SK-N-SH (cell line): ENCODE data around the gene IFI6. TPM values are rescaled to one million over a fixed set of nuclear protein-coding genes. Genes with fewer than 3 reads are reported as not detected.

Source experiments
- CTCF ChIA-PET: fragments of 300-600, 350-600 bp; formaldehyde crosslinking; extraction: SDS; loops from one replicate; lab custom pipeline; 2021; lab: Yijun Ruan, JAX
- POLR2A ChIA-PET: fragments of 350-600 bp; sonication (Branson Sonifier 250); formaldehyde crosslinking; extraction: SDS; loops from one replicate; lab custom pipeline; 2020; ENCODE audit warnings: antibody characterized with exemption, inconsistent platforms; lab: Yijun Ruan, JAX
- DNase-seq: peaks from one replicate; pipeline ENCODE4 v3.0.0; 2012
- H2AFZ ChIP-seq: fragments of 200-600 bp; sonication (generic); 2 replicates; pipeline ENCODE4 v1.8.1; 2016; ENCODE audit warnings: antibody characterized with exemption, mild to moderate bottlenecking, low read depth
- H3F3A ChIP-seq: fragments of 200-600 bp; sonication (generic); replicated peaks from 2 replicates; pipeline ENCODE3; 2016; ENCODE audit warnings: antibody characterized with exemption, mild to moderate bottlenecking; ENCODE audit not compliant: insufficient read depth
- H3K27ac ChIP-seq, 2 experiments: fragments of 200-500 bp in 1 of 2; fragments of 200-600 bp in 1 of 2; sonication (Bioruptor generic) in 1 of 2; sonication (generic), shearing (Covaris generic) in 1 of 2; 2 replicates each; pipeline versions ENCODE4 v1.5.1 to v1.6.1; 2014 to 2016; ENCODE audit warnings: low read depth in 2 of 2, inconsistent platforms in 1 of 2, low read length in 1 of 2, mild to moderate bottlenecking in 1 of 2, mixed read lengths in 1 of 2
- H3K27me3 ChIP-seq: fragments of 200-600 bp; sonication (generic), shearing (Covaris generic); 2 replicates; pipeline ENCODE4 v1.6.1; 2016; ENCODE audit warnings: mixed run types; ENCODE audit not compliant: insufficient read depth
- H3K36me3 ChIP-seq, 2 experiments: fragments of 200-500 bp in 1 of 2; fragments of 200-600 bp in 1 of 2; sonication (Bioruptor generic) in 1 of 2; sonication (generic) in 1 of 2; replicated peaks in 1 of 2; 2 replicates each; pipeline versions ENCODE3 to v1.5.1; 2014 to 2016; ENCODE audit warnings: low read length in 1 of 2, mild to moderate bottlenecking in 1 of 2; ENCODE audit not compliant: insufficient read depth in 2 of 2, control insufficient read depth in 1 of 2
- H3K4me1 ChIP-seq, 2 experiments: fragments of 200-500 bp in 1 of 2; fragments of 200-600 bp in 1 of 2; sonication (Bioruptor generic) in 1 of 2; sonication (generic), shearing (Covaris generic) in 1 of 2; 2 replicates each; pipeline versions ENCODE4 v1.5.1 to v1.6.1; 2014 to 2016; ENCODE audit warnings: low read depth in 1 of 2, low read length in 1 of 2, mixed run types in 1 of 2; ENCODE audit not compliant: insufficient read depth in 2 of 2, control insufficient read depth in 1 of 2
- H3K4me2 ChIP-seq: fragments of 200-600 bp; sonication (generic), shearing (Covaris generic); 2 replicates; pipeline ENCODE4 v1.6.1; 2017; ENCODE audit warnings: mixed run types
- H3K4me3 ChIP-seq, 2 experiments: fragments of 200-500 bp in 1 of 2; fragments of 200-600 bp in 1 of 2; sonication (Bioruptor generic) in 1 of 2; sonication (generic), shearing (Covaris generic) in 1 of 2; 2 replicates each; pipeline versions ENCODE4 v1.5.1 to v1.8.1; 2014 to 2016; ENCODE audit warnings: low read depth in 2 of 2, inconsistent platforms in 1 of 2, low read length in 1 of 2, mild to moderate bottlenecking in 1 of 2, mixed read lengths in 1 of 2, moderate library complexity in 1 of 2
- H3K79me2 ChIP-seq: fragments of 200-600 bp; sonication (generic); 2 replicates; pipeline ENCODE4 v1.8.1; 2017; ENCODE audit warnings: mild to moderate bottlenecking; ENCODE audit not compliant: insufficient read depth
- H3K9ac ChIP-seq: fragments of 200-600 bp; sonication (generic); 2 replicates; pipeline ENCODE4 v1.6.1; 2017; ENCODE audit warnings: mixed run types
- H3K9me2 ChIP-seq: fragments of 200-600 bp; sonication (generic); 2 replicates; pipeline ENCODE4 v1.6.1; 2017; ENCODE audit warnings: mixed run types
- H3K9me3 ChIP-seq: fragments of 200-600 bp; sonication (generic); 2 replicates; pipeline ENCODE4 v1.6.1; 2017; ENCODE audit warnings: mixed run types, mild to moderate bottlenecking, moderate library complexity
- H4K20me1 ChIP-seq: fragments of 200-600 bp; sonication (generic); 2 replicates; pipeline ENCODE4 v1.6.1; 2017; ENCODE audit warnings: mild to moderate bottlenecking, mixed run types; ENCODE audit not compliant: insufficient read depth
- CTCF ChIP-seq: fragments of 200-600 bp; sonication (generic); IDR thresholded peaks from 2 replicates; pipeline ENCODE4 v1.6.1; 2017; ENCODE audit warnings: antibody characterized with exemption, mild to moderate bottlenecking, moderate library complexity
- EP300 ChIP-seq, 2 experiments: IDR thresholded peaks; 2 replicates each; pipeline versions ENCODE4 v1.4.0 to v1.6.1; 2012; ENCODE audit warnings: borderline replicate concordance in 1 of 2, low read depth in 1 of 2, low read length in 1 of 2
- FOXM1 ChIP-seq: IDR thresholded peaks from 2 replicates; pipeline ENCODE4 v1.4.0; 2012; ENCODE audit warnings: low read depth, mild to moderate bottlenecking
- GABPA ChIP-seq: IDR thresholded peaks from 2 replicates; pipeline ENCODE4 v1.4.0; 2012; ENCODE audit warnings: low read depth, mild to moderate bottlenecking
- GATA2 ChIP-seq: sonication (generic); formaldehyde crosslinking; IDR thresholded peaks from 2 replicates; pipeline ENCODE4 v1.5.0; 2020; ENCODE audit warnings: mild to moderate bottlenecking, missing genetic modification reagents
- IRF3 ChIP-seq: fragments of 150-350 bp; IDR thresholded peaks from 2 replicates; pipeline ENCODE4 v1.6.1; 2016; ENCODE audit warnings: mild to moderate bottlenecking, low read depth, low read length
- PBX3 ChIP-seq: IDR thresholded peaks from 2 replicates; pipeline ENCODE4; 2012
- RAD21 ChIP-seq: IDR thresholded peaks from 2 replicates; pipeline ENCODE4 v1.6.1; 2012; ENCODE audit warnings: mild to moderate bottlenecking, low read length
- REST ChIP-seq: IDR thresholded peaks from 2 replicates; pipeline ENCODE4 v1.6.1; 2012; ENCODE audit warnings: mild to moderate bottlenecking, low read depth, low read length, moderate library complexity
- RFX5 ChIP-seq: IDR thresholded peaks from 2 replicates; pipeline ENCODE4 v1.6.1; 2012; ENCODE audit warnings: mild to moderate bottlenecking, improper control_type of control experiment, low read length
- RXRA ChIP-seq: IDR thresholded peaks from 2 replicates; pipeline ENCODE4 v1.4.0; 2012; ENCODE audit warnings: low read depth, mild to moderate bottlenecking, borderline replicate concordance
- SMC3 ChIP-seq: IDR thresholded peaks from 2 replicates; pipeline ENCODE4 v1.6.1; 2012; ENCODE audit warnings: low read depth, low read length, improper control_type of control experiment
- TCF12 ChIP-seq: IDR thresholded peaks from 2 replicates; pipeline ENCODE4 v1.4.0; 2012
- USF1 ChIP-seq: IDR thresholded peaks from 2 replicates; pipeline ENCODE4 v1.4.0; 2012; ENCODE audit warnings: low read depth, borderline replicate concordance
- USF2 ChIP-seq: fragments of 150-350 bp; IDR thresholded peaks from 2 replicates; pipeline ENCODE4 v1.6.1; 2017; ENCODE audit warnings: antibody characterized with exemption, low read length, low read depth, borderline replicate concordance
- whole genome bisulfite sequencing: methylation state at CpG from one replicate; pipeline ENCODE4 v1.1.6; 2017; ENCODE audit warnings: low lambda C conversion rate; 5-methylcytosine and 5-hydroxymethylcytosine counted together
- polyA plus RNA-seq, 3 experiments: library from polyadenylated mRNA; depleted of rRNA; stranded (reverse); fragments of >200 nt; gene quantifications; 2 replicates each; pipeline ENCODE4 v1.2.3, GENCODE V29; 2012

The IFI6 gene
- polyA plus RNA-seq, 1 of the 3 experiments (the other 2 are of a cell fraction) = 35.6 TPM

- no peaks in the 10 kb centered on the region for H4K20me1 ChIP-seq
- H3K27me3 ChIP-seq = no peaks in the 10 kb centered on the region
- no peaks in the 10 kb centered on the region for H3K4me1 ChIP-seq
- no peaks in the 10 kb centered on the region for H3K9me2 ChIP-seq
- no peak overlapping the region for H3K4me3 ChIP-seq
- H3K9ac ChIP-seq = no peak overlapping the region
- POLR2A ChIA-PET = no interaction called here
- TF ChIP-seq SMC3 = no peak
- no peak for TF ChIP-seq REST
- TF ChIP-seq USF2 = no peak
- no peak for TF ChIP-seq RAD21
- no peak for TF ChIP-seq EP300 (IDR thresholded peaks at IDR 0.05; ENCODE audit: borderline replicate concordance in 1 of 2, low read depth in 1 of 2, low read length in 1 of 2)
- TF ChIP-seq, all 33 proteins: peak for 0
- Histone ChIP-seq H3K36me3 (no peaks in the 10 kb centered on the region), H3K4me2 (no peak overlapping the region; the same call in 1 of the 2 replicates), H3F3A (no peaks in the 10 kb centered on the region), H2AFZ (no peak overlapping the region), H3K9me3 (0 out of 2 replicates have a peak, but pooled peaks cover 3% of the 10 kb centered on the region), H3K79me2 (no peaks in the 10 kb centered on the region), H3K27ac (no peak overlapping the region)
- DNase-seq = no peak
- CTCF ChIA-PET = no interaction called here
- 20% methylated on average over 2 of the region's 2 CpGs for WGBS
These were observed 18.2 kb upstream of the IFI6 start for GRCh38 chr1:27690183-27690582.

- ChIA-PET CTCF (interaction anchor here (0.6 to 1.1 kb wide), 4 partner anchors 11 to 284 kb away, joined by 3 to 6 read pairs (median 4); no protein-coding TSS in a partner anchor), POLR2A (no interaction called here)
- Histone ChIP-seq H3K4me1 (no peaks in the 10 kb centered on the region), H3K9me2 (no peaks in the 10 kb centered on the region), H3K27ac (no peak overlapping the region), H4K20me1 (no peaks in the 10 kb centered on the region), H3K4me2 (no peak overlapping the region; the same call in 1 of the 2 replicates), H3K9me3 (0 out of 2 replicates have a peak, but pooled peaks cover 3% of the 10 kb centered on the region), H3K27me3 (no peaks in the 10 kb centered on the region), H2AFZ (no peak overlapping the region), H3K4me3 (no peak overlapping the region), H3F3A (no peaks in the 10 kb centered on the region), H3K36me3 (no peaks in the 10 kb centered on the region), H3K79me2 (no peaks in the 10 kb centered on the region), H3K9ac (no peak overlapping the region)
- DNase-seq = no peak
- 48% methylated on average over 4 of the region's 4 CpGs for WGBS
- TF ChIP-seq TCF12 (no peak), GATA2 (CRISPR knock-in tag) (no peak), RAD21 (no peak), GABPA (no peak), USF1 (no peak), IRF3 (no peak), RXRA (no peak), RFX5 (no peak), EP300 (IDR thresholded peaks at IDR 0.05; ENCODE audit: borderline replicate concordance in 1 of 2, low read depth in 1 of 2, low read length in 1 of 2) (no peak), FOXM1 (no peak), CTCF (no peak), PBX3 (no peak)
These were observed 17.6 kb upstream of the IFI6 start for GRCh38 chr1:27689423-27690173.
